IMR-90 (cell line): Measurements from ENCODE around the gene ZMAT2. TPM values are rescaled to one million over a fixed set of nuclear protein-coding genes. Genes with fewer than 3 reads are reported as not detected.

Experiments used
- ATAC-seq: fragments of 200-7000 bp; cut with Tn5 transposase; 2 replicates; pipeline ENCODE4 v1.9.1; 2020; ENCODE audit warnings: low read depth, mild to moderate bottlenecking, moderate library complexity
- BruUV-seq: library from RNA; stranded (reverse); fragments of 400-500 nt; replicated peaks from 2 replicates; lab custom pipeline; 2021; lab: Mats Ljungman, UMichigan
- CTCF ChIA-PET: fragments of 300-600 bp; formaldehyde crosslinking; extraction: SDS; loops from one replicate; lab custom pipeline; 2021; ENCODE audit warnings: antibody characterized with exemption; lab: Yijun Ruan, JAX
- POLR2A ChIA-PET: fragments of 300-600 bp; sonication (Branson Sonifier 250); formaldehyde crosslinking; loops from one replicate; lab custom pipeline; 2022; ENCODE audit warnings: antibody characterized with exemption; ENCODE audit not compliant: unreplicated experiment; lab: Charles Lee
- DNase-seq: peaks from one replicate; pipeline ENCODE4 v3.0.0; 2013
- H2AFZ ChIP-seq: replicated peaks from 2 replicates; pipeline ENCODE3; 2013; ENCODE audit warnings: low read length, mild to moderate bottlenecking; ENCODE audit not compliant: poor library complexity
- H2AK5ac ChIP-seq: 2 replicates; pipeline ENCODE4 v1.6.1; 2013; ENCODE audit warnings: low read depth, low read length, inconsistent platforms
- H2AK9ac ChIP-seq: replicated peaks from 2 replicates; pipeline ENCODE3; 2013; ENCODE audit warnings: mild to moderate bottlenecking, low read depth, low read length, moderate library complexity; ENCODE audit not compliant: poor library complexity
- H2BK120ac ChIP-seq: 2 replicates; pipeline ENCODE4 v1.6.1; 2013; ENCODE audit warnings: low read depth, low read length, inconsistent platforms
- H2BK15ac ChIP-seq: 3 replicates; pipeline ENCODE4 v1.6.1; 2013; ENCODE audit warnings: low read depth, low read length, inconsistent platforms
- H2BK20ac ChIP-seq: 2 replicates; pipeline ENCODE4 v1.6.1; 2013; ENCODE audit warnings: low read depth, mild to moderate bottlenecking, inconsistent platforms, low read length, moderate library complexity
- H2BK5ac ChIP-seq: 2 replicates; pipeline ENCODE4 v1.6.1; 2013; ENCODE audit warnings: mild to moderate bottlenecking, low read depth, low read length, inconsistent platforms; ENCODE audit not compliant: poor library complexity, severe bottlenecking
- H3K14ac ChIP-seq: replicated peaks from 2 replicates; pipeline ENCODE4 v1.6.1; 2013; ENCODE audit warnings: low read depth, low read length, inconsistent platforms
- H3K18ac ChIP-seq: 2 replicates; pipeline ENCODE4 v1.6.1; 2013; ENCODE audit warnings: low read depth, low read length, control low read depth
- H3K23ac ChIP-seq: 2 replicates; pipeline ENCODE4 v1.6.1; 2013; ENCODE audit warnings: low read depth, low read length, inconsistent platforms
- H3K27ac ChIP-seq: 2 replicates; pipeline ENCODE4 v1.5.1; 2013; ENCODE audit warnings: mild to moderate bottlenecking, control low read depth, low read length; ENCODE audit not compliant: insufficient read depth
- H3K27me3 ChIP-seq: 2 replicates; pipeline ENCODE4 v1.6.1; 2013; ENCODE audit warnings: low read length; ENCODE audit not compliant: control insufficient read depth, insufficient read depth
- H3K36me3 ChIP-seq: 2 replicates; pipeline ENCODE4 v1.6.1; 2013; ENCODE audit warnings: low read length, mixed read lengths; ENCODE audit not compliant: control insufficient read depth, insufficient read depth
- H3K4ac ChIP-seq: 2 replicates; pipeline ENCODE4 v1.6.1; 2013; ENCODE audit warnings: low read depth, low read length, inconsistent platforms
- H3K4me1 ChIP-seq: 2 replicates; pipeline ENCODE4 v1.6.1; 2013; ENCODE audit warnings: low read length, mixed read lengths; ENCODE audit not compliant: control insufficient read depth, insufficient read depth
- H3K4me2 ChIP-seq: 2 replicates; pipeline ENCODE4 v1.6.1; 2013; ENCODE audit warnings: low read depth, mild to moderate bottlenecking, control low read depth, low read length, moderate library complexity
- H3K4me3 ChIP-seq: 2 replicates; pipeline ENCODE4 v1.5.1; 2013; ENCODE audit warnings: low read depth, mild to moderate bottlenecking, control low read depth, low read length, moderate library complexity; ENCODE audit not compliant: insufficient read depth
- H3K56ac ChIP-seq: 2 replicates; pipeline ENCODE4 v1.6.1; 2013; ENCODE audit warnings: low read length, inconsistent platforms; ENCODE audit not compliant: insufficient read depth; ENCODE audit errors: extremely low read depth
- H3K79me1 ChIP-seq, 2 experiments: 2 replicates each; pipeline ENCODE4 v1.6.1; 2013; ENCODE audit warnings: low read length in 2 of 2, inconsistent platforms in 1 of 2, low read depth in 1 of 2
- H3K9ac ChIP-seq: 2 replicates; pipeline ENCODE4 v1.6.1; 2013; ENCODE audit warnings: low read depth, low read length, control low read depth
- H3K9me1 ChIP-seq: 2 replicates; pipeline ENCODE4 v1.6.1; 2013; ENCODE audit warnings: low read length, inconsistent platforms; ENCODE audit not compliant: insufficient read depth
- H3K9me3 ChIP-seq: 2 replicates; pipeline ENCODE4 v1.6.1; 2013; ENCODE audit warnings: low read length; ENCODE audit not compliant: control insufficient read depth, insufficient read depth
- H4K20me1 ChIP-seq: 2 replicates; pipeline ENCODE4 v1.6.1; 2013; ENCODE audit warnings: low read length, inconsistent platforms; ENCODE audit not compliant: insufficient read depth
- H4K5ac ChIP-seq: 2 replicates; pipeline ENCODE4 v1.6.1; 2013; ENCODE audit warnings: mild to moderate bottlenecking, low read depth, low read length, control low read depth
- H4K8ac ChIP-seq, 2 experiments: 2 replicates each; pipeline ENCODE4 v1.6.1; 2013; ENCODE audit warnings: low read depth in 2 of 2, low read length in 2 of 2, control low read depth in 1 of 2, inconsistent platforms in 1 of 2
- H4K91ac ChIP-seq: 2 replicates; pipeline ENCODE4 v1.6.1; 2013; ENCODE audit warnings: low read depth, low read length, inconsistent platforms; ENCODE audit not compliant: insufficient read depth
- BHLHE40 ChIP-seq: fragments of 150-350 bp; IDR thresholded peaks from 2 replicates; pipeline ENCODE4 v1.6.1; 2016; ENCODE audit warnings: mild to moderate bottlenecking, low read depth, low read length
- CEBPB ChIP-seq: IDR thresholded peaks from 2 replicates; pipeline ENCODE4 v1.6.1; 2012; ENCODE audit warnings: low read depth, low read length, improper control_type of control experiment
- CHD1 ChIP-seq: IDR thresholded peaks from 2 replicates; pipeline ENCODE4 v1.6.1; 2012; ENCODE audit warnings: low read depth, low read length, improper control_type of control experiment
- FOS ChIP-seq: fragments of 150-350 bp; IDR thresholded peaks from 2 replicates; pipeline ENCODE4 v1.6.1; 2016; ENCODE audit warnings: low read depth, low read length
- MAFK ChIP-seq: IDR thresholded peaks from 2 replicates; pipeline ENCODE4 v1.6.1; 2012; ENCODE audit warnings: low read depth, low read length, improper control_type of control experiment
- MAZ ChIP-seq: IDR thresholded peaks from 2 replicates; pipeline ENCODE4 v1.6.1; 2012; ENCODE audit warnings: low read depth, mild to moderate bottlenecking, low read length, improper control_type of control experiment, moderate library complexity, borderline replicate concordance
- MXI1 ChIP-seq: IDR thresholded peaks from 2 replicates; pipeline ENCODE4 v1.6.1; 2012; ENCODE audit warnings: low read depth, mild to moderate bottlenecking, low read length, moderate library complexity, borderline replicate concordance
- NFE2L2 ChIP-seq: fragments of 150-350 bp; IDR thresholded peaks from 2 replicates; pipeline ENCODE4 v1.6.1; 2016; ENCODE audit warnings: low read depth, mild to moderate bottlenecking, low read length
- POLR2A ChIP-seq: IDR thresholded peaks from 2 replicates; pipeline ENCODE4 v1.6.1; 2012; ENCODE audit warnings: mild to moderate bottlenecking, low read depth, low read length
- RAD21 ChIP-seq: IDR thresholded peaks from 2 replicates; pipeline ENCODE4 v1.6.1; 2012; ENCODE audit warnings: low read length, improper control_type of control experiment
- RCOR1 ChIP-seq: IDR thresholded peaks from 2 replicates; pipeline ENCODE4 v1.6.1; 2012; ENCODE audit warnings: mild to moderate bottlenecking, low read length, improper control_type of control experiment; ENCODE audit not compliant: insufficient replicate concordance
- RFX5 ChIP-seq: IDR thresholded peaks from 2 replicates; pipeline ENCODE4 v1.8.0; 2012; ENCODE audit warnings: low read depth, mild to moderate bottlenecking, low read length, moderate library complexity
- WGBS, 2 experiments: methylation state at CpG; one replicate each; pipeline versions ENCODE4 v1.1.5 to v1.1.7; 2013; ENCODE audit warnings: missing lambda C conversion rate in 2 of 2; ENCODE audit not compliant: insufficient read length in 1 of 2; ENCODE audit errors: extremely low coverage in 2 of 2; 5-methylcytosine and 5-hydroxymethylcytosine counted together
- dilution Hi-C: fragments of 300-500 bp; cut with HindIII; formaldehyde crosslinking; loops from one replicate; pipeline ENCODE4 v1.14.3; 2018; ENCODE audit warnings: low sequenced_read_pairs; ENCODE audit not compliant: unreplicated experiment
- in situ Hi-C: fragments of 300-500 bp; cut with MboI; formaldehyde crosslinking; loops from 3 replicates; pipeline ENCODE4 v1.14.3; 2019; ENCODE audit warnings: low sequenced_read_pairs, inconsistent platforms, mixed read lengths
- intact Hi-C: fragments of 100-400 bp; cut with micrococcal nuclease; formaldehyde crosslinking; loops from 2 replicates; pipeline ENCODE4 v1.10.0; 2022
- polyA plus RNA-seq, 3 experiments: library from polyadenylated mRNA; depleted of rRNA; stranded (reverse); fragments of >200 nt; gene quantifications; 2 replicates each; pipeline ENCODE4 v1.2.3, GENCODE V29; 2012; ENCODE audit warnings: low replicate concordance in 1 of 3
- total RNA-seq: library from RNA; depleted of rRNA; stranded (reverse); fragments of >200 nt; gene quantifications from 2 replicates; pipeline ENCODE4 v1.2.3, GENCODE V29; 2012
- TF ChIP-seq, protein P1 (sequence below): fragments of 150-350 bp; IDR thresholded peaks from 2 replicates; pipeline ENCODE4 v1.6.1; 2016; ENCODE audit warnings: low read depth, mild to moderate bottlenecking, low read length, moderate library complexity, borderline replicate concordance
- TF ChIP-seq, protein P2 (sequence below): fragments of 150-350 bp; IDR thresholded peaks from 2 replicates; pipeline ENCODE4 v1.6.1; 2017; ENCODE audit warnings: mild to moderate bottlenecking, antibody characterized with exemption, low read length, low read depth

Gene ZMAT2
- total and polyA plus RNA-seq, 2 of the 4 experiments (the other 2 are of a cell fraction) = 16.3 to 41.2 TPM

DNA sequence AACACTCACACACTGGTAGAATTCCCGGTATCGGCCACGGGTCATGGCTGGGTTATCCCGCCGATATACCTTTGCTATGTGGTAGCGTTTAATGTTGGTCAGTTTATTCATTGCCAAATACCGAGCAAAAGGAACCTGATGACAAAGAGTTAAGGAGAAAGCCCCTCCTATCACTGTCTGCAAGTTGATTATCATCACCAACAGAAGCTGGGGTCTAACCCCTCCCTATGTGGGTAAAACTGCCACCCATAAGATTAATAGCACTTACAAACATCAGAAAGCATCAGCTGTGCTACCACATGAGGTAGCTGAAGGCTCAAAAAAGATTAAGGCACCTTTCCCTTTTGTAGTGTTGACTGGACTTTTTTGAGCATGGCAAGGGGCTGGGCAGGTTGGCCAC is 21.3 kb upstream of the ZMAT2 start:
- Histone ChIP-seq H3K56ac (no peak overlapping the region), H3K27ac (no peak overlapping the region), H4K91ac (no peak overlapping the region), H2AFZ (no peak overlapping the region), H3K14ac (no peak overlapping the region), H4K20me1 (no peaks in the 10 kb centered on the region; the same call in 1 of the 2 replicates), H3K9ac (no peak overlapping the region), H3K9me3 (no peaks in the 10 kb centered on the region), H2BK5ac (no peak overlapping the region), H2BK15ac (no peak overlapping the region), H3K4me1 (no peaks in the 10 kb centered on the region), H3K4me3 (no peak overlapping the region), H3K23ac (no peak overlapping the region), H2AK5ac (no peak overlapping the region), H3K27me3 (no peaks in the 10 kb centered on the region), H2BK20ac (no peak overlapping the region), H3K4me2 (no peak overlapping the region), H3K36me3 (peaks cover 53% of the 10 kb centered on the region), H3K9me1 (no peaks in the 10 kb centered on the region), H3K18ac (no peak overlapping the region), H4K5ac (no peak overlapping the region), H2AK9ac (no peak overlapping the region), H3K4ac (no peak overlapping the region), H4K8ac (no peak overlapping the region), H2BK120ac (no peak overlapping the region), H3K79me1 (no peaks in the 10 kb centered on the region; a peak in 3 of 4 replicates)
- CTCF ChIA-PET = no interaction called here
- intact Hi-C loops = no loop called here
- DNase-seq (no peak), ATAC-seq (no peak)
- no TSS peak for BruUV-seq
- TF ChIP-seq CHD1 (no peak), FOS (no peak), CEBPB (no peak), BHLHE40 (no peak), NFE2L2 (no peak), RCOR1 (no peak), MAFK (no peak), MXI1 (no peak), RFX5 (no peak), RAD21 (no peak), POLR2A (no peak), MAZ (no peak)
- TF ChIP-seq, protein P1, sequence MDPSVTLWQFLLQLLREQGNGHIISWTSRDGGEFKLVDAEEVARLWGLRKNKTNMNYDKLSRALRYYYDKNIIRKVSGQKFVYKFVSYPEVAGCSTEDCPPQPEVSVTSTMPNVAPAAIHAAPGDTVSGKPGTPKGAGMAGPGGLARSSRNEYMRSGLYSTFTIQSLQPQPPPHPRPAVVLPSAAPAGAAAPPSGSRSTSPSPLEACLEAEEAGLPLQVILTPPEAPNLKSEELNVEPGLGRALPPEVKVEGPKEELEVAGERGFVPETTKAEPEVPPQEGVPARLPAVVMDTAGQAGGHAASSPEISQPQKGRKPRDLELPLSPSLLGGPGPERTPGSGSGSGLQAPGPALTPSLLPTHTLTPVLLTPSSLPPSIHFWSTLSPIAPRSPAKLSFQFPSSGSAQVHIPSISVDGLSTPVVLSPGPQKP = no peak
- TF ChIP-seq, protein P2, sequence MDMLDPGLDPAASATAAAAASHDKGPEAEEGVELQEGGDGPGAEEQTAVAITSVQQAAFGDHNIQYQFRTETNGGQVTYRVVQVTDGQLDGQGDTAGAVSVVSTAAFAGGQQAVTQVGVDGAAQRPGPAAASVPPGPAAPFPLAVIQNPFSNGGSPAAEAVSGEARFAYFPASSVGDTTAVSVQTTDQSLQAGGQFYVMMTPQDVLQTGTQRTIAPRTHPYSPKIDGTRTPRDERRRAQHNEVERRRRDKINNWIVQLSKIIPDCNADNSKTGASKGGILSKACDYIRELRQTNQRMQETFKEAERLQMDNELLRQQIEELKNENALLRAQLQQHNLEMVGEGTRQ = no peak
- POLR2A ChIA-PET = no interaction called here
- no CpG with 5 or more reads among the region's 7 CpGs for WGBS, 2 experiments
- in situ Hi-C loops = loop anchor here (25.0 kb wide), 1 partner anchor 908 kb away; no protein-coding TSS in a partner anchor
- dilution Hi-C loops = no loop called here
